ENCODE measurements around the gene MAP6D1.
"Not testable (repeated sequence)": the region's sequence is repeated elsewhere in the genome, so short reads cannot be mapped to it uniquely, and the experiment has no call there.

The MAP6D1 gene

GRCh38 chr3:183800243-183800863, 25.0 kb downstream of the MAP6D1 start:
- no peaks in the 10 kb centered on the region for H3K9me3 ChIP-seq (ENCODE audit: control insufficient read depth in 2 of 2, low read length in 2 of 2)
- no peak overlapping the region for H3K4me3 ChIP-seq (ENCODE audit: low read length in 2 of 2)
- no peaks in the 10 kb centered on the region for H3K4me1 ChIP-seq (ENCODE audit: control insufficient read depth, insufficient read depth, low read length)
- H3K36me3 ChIP-seq (ENCODE audit: control insufficient read depth in 2 of 2, insufficient read depth in 2 of 2, low read length in 2 of 2): peaks cover 50 to 51% of the 10 kb centered on the region in 2 donors
- no peaks in the 10 kb centered on the region for H3K27me3 ChIP-seq (ENCODE audit: control insufficient read depth in 1 of 2, insufficient read depth in 2 of 2, low read length in 2 of 2)
- no peak overlapping the region for H3K27ac ChIP-seq (ENCODE audit: low read length)
- no peak overlapping the region for H3K9ac ChIP-seq (ENCODE audit: low read length in 2 of 2)

- H3K36me3 ChIP-seq (ENCODE audit: control insufficient read depth in 2 of 2, insufficient read depth in 2 of 2, low read length in 2 of 2): peaks cover 47 to 50% of the 10 kb centered on the region in 2 donors
- H3K9ac ChIP-seq (ENCODE audit: low read length in 2 of 2): no peak overlapping the region
- H3K4me1 ChIP-seq (ENCODE audit: control insufficient read depth, insufficient read depth, low read length): no peaks in the 10 kb centered on the region
- no peak overlapping the region for H3K4me3 ChIP-seq (ENCODE audit: low read length in 2 of 2)
- H3K9me3 ChIP-seq (ENCODE audit: control insufficient read depth in 2 of 2, low read length in 2 of 2): no peaks in the 10 kb centered on the region
- H3K27me3 ChIP-seq (ENCODE audit: control insufficient read depth in 1 of 2, insufficient read depth in 2 of 2, low read length in 2 of 2): no peaks in the 10 kb centered on the region
- H3K27ac ChIP-seq (ENCODE audit: low read length): no peak overlapping the region
Observed at GRCh38 chr3:183799461-183799860, 25.9 kb downstream of the MAP6D1 start.

GRCh38 chr3:183797996-183798395, 27.4 kb downstream of the MAP6D1 start:
- H3K27me3 ChIP-seq (ENCODE audit: control insufficient read depth in 1 of 2, insufficient read depth in 2 of 2, low read length in 2 of 2): no peaks in the 10 kb centered on the region
- H3K9me3 ChIP-seq (ENCODE audit: control insufficient read depth in 2 of 2, low read length in 2 of 2): no peaks in the 10 kb centered on the region
- H3K36me3 ChIP-seq (ENCODE audit: control insufficient read depth in 2 of 2, insufficient read depth in 2 of 2, low read length in 2 of 2): peaks cover 41 to 43% of the 10 kb centered on the region in 2 donors
- no peak overlapping the region for H3K27ac ChIP-seq (ENCODE audit: low read length)
- H3K4me3 ChIP-seq (ENCODE audit: low read length in 2 of 2): no peak overlapping the region
- no peak overlapping the region for H3K9ac ChIP-seq (ENCODE audit: low read length in 2 of 2)
- no peaks in the 10 kb centered on the region for H3K4me1 ChIP-seq (ENCODE audit: control insufficient read depth, insufficient read depth, low read length)

GRCh38 chr3:183796372-183796771, 29.0 kb downstream of the MAP6D1 start:
- Histone ChIP-seq H3K36me3 (ENCODE audit: control insufficient read depth in 2 of 2, insufficient read depth in 2 of 2, low read length in 2 of 2) (peaks cover 29 to 34% of the 10 kb centered on the region in 2 donors), H3K9ac (ENCODE audit: low read length in 2 of 2) (no peak overlapping the region), H3K27ac (ENCODE audit: low read length) (no peak overlapping the region), H3K4me3 (ENCODE audit: low read length in 2 of 2) (no peak overlapping the region), H3K9me3 (ENCODE audit: control insufficient read depth in 2 of 2, low read length in 2 of 2) (no peaks in the 10 kb centered on the region), H3K27me3 (ENCODE audit: control insufficient read depth in 1 of 2, insufficient read depth in 2 of 2, low read length in 2 of 2) (no peaks in the 10 kb centered on the region), H3K4me1 (ENCODE audit: control insufficient read depth, insufficient read depth, low read length) (no peaks in the 10 kb centered on the region)

- Histone ChIP-seq H3K4me1 (ENCODE audit: control insufficient read depth, insufficient read depth, low read length) (no peaks in the 10 kb centered on the region), H3K27ac (ENCODE audit: low read length) (no peak overlapping the region), H3K36me3 (ENCODE audit: control insufficient read depth in 2 of 2, insufficient read depth in 2 of 2, low read length in 2 of 2) (peaks cover 31% of the 10 kb centered on the region in 2 donors), H3K9ac (ENCODE audit: low read length in 2 of 2) (no peak overlapping the region), H3K27me3 (ENCODE audit: control insufficient read depth in 1 of 2, insufficient read depth in 2 of 2, low read length in 2 of 2) (no peaks in the 10 kb centered on the region), H3K9me3 (ENCODE audit: control insufficient read depth in 2 of 2, low read length in 2 of 2) (no peaks in the 10 kb centered on the region), H3K4me3 (ENCODE audit: low read length in 2 of 2) (no peak overlapping the region)
Observed at GRCh38 chr3:183794452-183794851, 30.9 kb downstream of the MAP6D1 start.

- Histone ChIP-seq H3K9me3 (ENCODE audit: control insufficient read depth in 2 of 2, low read length in 2 of 2) (no peaks in the 10 kb centered on the region), H3K4me3 (ENCODE audit: low read length in 2 of 2) (no peak overlapping the region), H3K9ac (ENCODE audit: low read length in 2 of 2) (no peak overlapping the region), H3K4me1 (ENCODE audit: control insufficient read depth, insufficient read depth, low read length) (no peaks in the 10 kb centered on the region), H3K27ac (ENCODE audit: low read length) (no peak overlapping the region), H3K27me3 (ENCODE audit: control insufficient read depth in 1 of 2, insufficient read depth in 2 of 2, low read length in 2 of 2) (no peaks in the 10 kb centered on the region), H3K36me3 (ENCODE audit: control insufficient read depth in 2 of 2, insufficient read depth in 2 of 2, low read length in 2 of 2) (peaks cover 18 to 20% of the 10 kb centered on the region in 2 donors)
Observed at GRCh38 chr3:183792976-183793375, 32.4 kb downstream of the MAP6D1 start.

- peaks cover 27 to 29% of the 10 kb centered on the region in 2 donors for H3K36me3 ChIP-seq (ENCODE audit: control insufficient read depth in 2 of 2, insufficient read depth in 2 of 2, low read length in 2 of 2)
- H3K4me1 ChIP-seq (ENCODE audit: control insufficient read depth, insufficient read depth, low read length): no peaks in the 10 kb centered on the region
- no peaks in the 10 kb centered on the region for H3K27me3 ChIP-seq (ENCODE audit: control insufficient read depth in 1 of 2, insufficient read depth in 2 of 2, low read length in 2 of 2)
- no peak overlapping the region for H3K9ac ChIP-seq (ENCODE audit: low read length in 2 of 2)
- no peaks in the 10 kb centered on the region for H3K9me3 ChIP-seq (ENCODE audit: control insufficient read depth in 2 of 2, low read length in 2 of 2)
- no peak overlapping the region for H3K4me3 ChIP-seq (ENCODE audit: low read length in 2 of 2)
- no peak overlapping the region for H3K27ac ChIP-seq (ENCODE audit: low read length)
Observed at GRCh38 chr3:183790700-183791099, 34.7 kb downstream of the MAP6D1 start.

- no peaks in the 10 kb centered on the region for H3K27me3 ChIP-seq (ENCODE audit: control insufficient read depth in 1 of 2, insufficient read depth in 2 of 2, low read length in 2 of 2)
- H3K4me3 ChIP-seq (ENCODE audit: low read length in 2 of 2): no peak overlapping the region
- no peak overlapping the region for H3K9ac ChIP-seq (ENCODE audit: low read length in 2 of 2)
- H3K36me3 ChIP-seq (ENCODE audit: control insufficient read depth in 2 of 2, insufficient read depth in 2 of 2, low read length in 2 of 2): peaks cover 28 to 29% of the 10 kb centered on the region in 2 donors
- H3K4me1 ChIP-seq (ENCODE audit: control insufficient read depth, insufficient read depth, low read length): no peaks in the 10 kb centered on the region
- H3K27ac ChIP-seq (ENCODE audit: low read length): no peak overlapping the region
- no peaks in the 10 kb centered on the region for H3K9me3 ChIP-seq (ENCODE audit: control insufficient read depth in 2 of 2, low read length in 2 of 2)
Observed at GRCh38 chr3:183789826-183790225, 35.6 kb downstream of the MAP6D1 start.

GRCh38 chr3:183784503-183784902, 40.9 kb downstream of the MAP6D1 start:
- H3K36me3 ChIP-seq (ENCODE audit: control insufficient read depth in 2 of 2, insufficient read depth in 2 of 2, low read length in 2 of 2): peaks cover 22 to 25% of the 10 kb centered on the region in 2 donors

GRCh38 chr3:183782576-183783276, 42.7 kb downstream of the MAP6D1 start:
- Histone ChIP-seq H3K9me3 (ENCODE audit: control insufficient read depth in 2 of 2, low read length in 2 of 2) (no peaks in the 10 kb centered on the region), H3K4me3 (ENCODE audit: low read length in 2 of 2) (no peak overlapping the region), H3K27ac (ENCODE audit: low read length) (no peak overlapping the region), H3K27me3 (ENCODE audit: control insufficient read depth in 1 of 2, insufficient read depth in 2 of 2, low read length in 2 of 2) (no peaks in the 10 kb centered on the region), H3K36me3 (ENCODE audit: control insufficient read depth in 2 of 2, insufficient read depth in 2 of 2, low read length in 2 of 2) (peaks cover 27 to 29% of the 10 kb centered on the region in 2 donors), H3K9ac (ENCODE audit: low read length in 2 of 2) (no peak overlapping the region), H3K4me1 (ENCODE audit: control insufficient read depth, insufficient read depth, low read length) (no peaks in the 10 kb centered on the region)

More at GRCh38 chr3:183784503-183784902, 40.9 kb downstream of the MAP6D1 start:
- H3K27me3 ChIP-seq (ENCODE audit: control insufficient read depth in 1 of 2, insufficient read depth in 2 of 2, low read length in 2 of 2); H3K4me3 ChIP-seq (ENCODE audit: low read length in 2 of 2); H3K27ac ChIP-seq (ENCODE audit: low read length); H3K4me1 ChIP-seq (ENCODE audit: control insufficient read depth, insufficient read depth, low read length); H3K9me3 ChIP-seq (ENCODE audit: control insufficient read depth in 2 of 2, low read length in 2 of 2); H3K9ac ChIP-seq (ENCODE audit: low read length in 2 of 2): not testable (repeated sequence)

- H3K4me3 ChIP-seq (ENCODE audit: low read length in 2 of 2): no peak overlapping the region
- H3K9me3 ChIP-seq (ENCODE audit: control insufficient read depth in 2 of 2, low read length in 2 of 2): no peaks in the 10 kb centered on the region
- no peak overlapping the region for H3K9ac ChIP-seq (ENCODE audit: low read length in 2 of 2)
- no peaks in the 10 kb centered on the region for H3K27me3 ChIP-seq (ENCODE audit: control insufficient read depth in 1 of 2, insufficient read depth in 2 of 2, low read length in 2 of 2)
- no peaks in the 10 kb centered on the region for H3K4me1 ChIP-seq (ENCODE audit: control insufficient read depth, insufficient read depth, low read length)
- H3K36me3 ChIP-seq (ENCODE audit: control insufficient read depth in 2 of 2, insufficient read depth in 2 of 2, low read length in 2 of 2): peaks cover 27 to 31% of the 10 kb centered on the region in 2 donors
- no peak overlapping the region for H3K27ac ChIP-seq (ENCODE audit: low read length)
Observed at GRCh38 chr3:183781246-183781645, 44.1 kb downstream of the MAP6D1 start.
